NCI-H146 (cell line): ENCODE data around the gene G2E3.

Source experiments
- DNase-seq: peaks from one replicate; lab custom pipeline; 2025; lab: John Stamatoyannopoulos, UW

G2E3 gene

GRCh38 chr14:30656190-30656632, 97.3 kb downstream of the G2E3 start:
- DNase-seq: peak; percentile 23

DNA sequence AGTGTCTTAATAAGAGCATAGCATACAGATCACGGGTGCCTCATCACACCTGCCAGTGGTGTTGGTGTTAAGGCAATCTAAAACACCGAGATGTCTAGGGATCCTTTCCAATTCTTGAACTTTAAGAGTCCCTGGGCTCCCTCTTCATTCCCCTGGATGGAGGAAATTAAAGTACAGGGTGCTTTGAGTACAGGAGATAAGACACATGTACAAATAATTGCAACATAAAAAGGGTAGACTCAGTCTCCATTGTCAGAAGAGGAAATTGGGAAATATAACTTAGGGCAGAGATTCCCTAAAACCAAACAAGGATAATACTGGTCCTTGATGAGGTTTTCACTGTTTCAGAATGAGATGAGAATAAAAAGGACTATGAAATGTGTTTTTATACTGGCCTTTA, 98.1 kb downstream of the G2E3 start:
- DNase-seq: no peak

DNA sequence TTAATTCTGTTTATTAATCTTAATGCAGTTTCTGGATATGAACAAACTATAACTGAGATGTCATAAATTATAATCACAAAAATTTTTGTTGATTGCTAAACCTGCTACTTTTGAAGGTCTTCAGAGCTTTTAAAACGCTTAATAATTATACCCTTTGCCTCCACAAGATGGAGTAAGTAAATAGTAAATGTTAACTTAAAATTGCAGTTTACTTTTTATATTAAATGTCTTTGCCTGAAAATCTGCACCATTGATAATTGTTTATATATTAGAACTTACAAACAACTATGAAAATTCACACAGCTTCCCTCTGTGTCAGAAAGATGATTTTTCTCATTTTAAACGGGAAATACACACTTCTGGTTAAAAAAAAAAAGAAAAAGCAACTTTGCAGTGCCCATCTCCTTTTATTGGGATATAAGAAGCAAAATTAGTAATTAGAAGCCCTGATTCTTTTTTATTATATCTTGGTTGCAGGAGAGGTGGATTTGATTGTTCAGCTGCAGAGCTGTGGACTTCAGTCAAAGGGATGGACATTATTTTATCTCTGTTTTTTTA, 98.7 kb downstream of the G2E3 start:
- no peak for DNase-seq

DNA sequence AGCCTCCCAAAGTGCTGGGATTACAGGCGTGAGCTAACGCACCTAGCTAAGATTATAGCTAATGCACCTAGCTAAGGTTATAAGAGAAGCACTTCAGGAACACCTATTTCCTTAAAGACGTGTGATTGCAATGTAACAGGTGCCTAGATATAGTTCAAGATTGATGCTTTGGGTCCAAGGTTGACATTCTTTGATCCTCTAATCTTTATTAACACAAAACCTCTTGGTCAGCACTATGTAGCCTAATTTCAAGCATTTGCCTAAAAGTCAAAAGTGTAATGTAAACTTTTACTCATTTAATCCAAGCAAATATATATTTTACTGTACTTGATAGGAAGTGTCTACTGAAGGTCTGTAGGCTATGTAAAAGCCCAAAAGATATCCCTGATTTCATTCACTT, 99.7 kb downstream of the G2E3 start:
- no peak for DNase-seq

DNA sequence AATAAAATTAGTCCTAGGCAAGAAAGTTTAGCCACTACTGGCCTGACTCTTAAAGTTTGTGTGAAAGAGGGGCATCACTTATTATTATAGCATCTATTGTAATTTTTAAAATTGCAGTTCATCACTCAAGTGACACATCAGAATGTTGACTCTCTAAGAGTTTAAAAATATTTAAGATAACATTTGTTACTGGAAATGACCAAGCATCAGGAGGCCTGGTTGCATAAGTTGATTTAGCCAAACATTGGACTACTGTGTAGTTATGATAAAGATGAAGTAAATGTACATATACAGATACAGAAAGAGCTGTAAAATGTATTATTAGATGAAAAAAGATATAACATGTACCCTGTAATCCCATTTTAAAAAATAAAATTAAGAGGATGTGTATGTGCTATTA, 110.6 kb downstream of the G2E3 start:
- DNase-seq: no peak
